H7 (cell line): ENCODE results near the gene PDIA2. TPM values are rescaled to one million over a fixed set of nuclear protein-coding genes. Genes with fewer than 3 reads are reported as not detected.
"Not testable (repeated sequence)": the region's sequence is repeated elsewhere in the genome, so short reads cannot be mapped to it uniquely, and the experiment has no call there.

ENCODE experiments used
- DNase-seq: peaks from one replicate; pipeline ENCODE4 v3.0.0; 2012
- H3K27me3 ChIP-seq: 2 replicates; pipeline ENCODE4 v1.6.0; 2011; ENCODE audit warnings: mild to moderate bottlenecking, low read length; ENCODE audit not compliant: control insufficient read depth, insufficient read depth
- H3K36me3 ChIP-seq: replicated peaks from 2 replicates; pipeline ENCODE4 v1.5.1; 2011; ENCODE audit warnings: low read length; ENCODE audit not compliant: control insufficient read depth, insufficient read depth
- H3K4me3 ChIP-seq: 2 replicates; pipeline ENCODE4 v1.5.1; 2011; ENCODE audit warnings: low read depth, mild to moderate bottlenecking, control low read depth, low read length, moderate library complexity; ENCODE audit not compliant: insufficient read depth
- total RNA-seq: library from RNA; depleted of rRNA; stranded (reverse); fragments of >200 nt; shearing (Covaris generic); gene quantifications from 2 replicates; pipeline ENCODE4 v1.2.3, GENCODE V29; 2014; rRNA removed

The PDIA2 gene
- total RNA-seq, 1 experiment from 2014 or later, result 2.1 TPM

- H3K36me3 ChIP-seq, H3K27me3 ChIP-seq, DNase-seq, H3K4me3 ChIP-seq: not testable (repeated sequence)
Measured at GRCh38 chr16:334164-334832, 51.3 kb downstream of the PDIA2 start.

- not testable (repeated sequence) for H3K4me3 ChIP-seq, H3K27me3 ChIP-seq, H3K36me3 ChIP-seq, DNase-seq
Measured at GRCh38 chr16:334861-335632, 52.1 kb downstream of the PDIA2 start.

- Histone ChIP-seq H3K4me3 (no peak overlapping the region), H3K36me3 (no peaks in the 10 kb centered on the region), H3K27me3 (no peaks in the 10 kb centered on the region)
- no peak for DNase-seq
Measured at GRCh38 chr16:336269-336668, 53.3 kb downstream of the PDIA2 start.

Other genes starting within 250 kb of the PDIA2 start
- gene POLR3K, start 229.6 kb upstream of the PDIA2 start, total RNA-seq, result 11.0 and 13.5 TPM in 2 replicates
- gene SNRNP25, start 229.3 kb upstream of the PDIA2 start, total RNA-seq, result 39.5 and 52.9 TPM in 2 replicates
- 38.2 and 42.5 TPM in 2 replicates for gene RHBDF1, start 210.5 kb upstream of the PDIA2 start, total RNA-seq
- gene MPG, start 204.9 kb upstream of the PDIA2 start, total RNA-seq, result 140 and 181 TPM in 2 replicates
- gene NPRL3, start 144.5 kb upstream of the PDIA2 start, total RNA-seq, result 9.9 and 10.9 TPM in 2 replicates
- not detected in 2 replicates for gene HBZ, start 130.5 kb upstream of the PDIA2 start, total RNA-seq
- not detected in 2 replicates for gene HBM, start 117.2 kb upstream of the PDIA2 start, total RNA-seq
- gene HBA2, start 110.3 kb upstream of the PDIA2 start, total RNA-seq, result not detected in 2 replicates
- gene HBA1, start 106.5 kb upstream of the PDIA2 start, total RNA-seq, result not detected in 2 replicates
- 0.59 and 1.6 TPM in 2 replicates for gene HBQ1, start 102.7 kb upstream of the PDIA2 start, total RNA-seq
- gene LUC7L, start 53.7 kb upstream of the PDIA2 start, total RNA-seq, result 56.6 and 92.9 TPM in 2 replicates
- gene FAM234A, start 48.3 kb upstream of the PDIA2 start, total RNA-seq, result 106 and 120 TPM in 2 replicates
- 0.69 and 0.81 TPM in 2 replicates for gene RGS11, start 7.2 kb upstream of the PDIA2 start, total RNA-seq
- 4.0 and 5.3 TPM in 2 replicates for gene ARHGDIG, start 2.6 kb upstream of the PDIA2 start, total RNA-seq
- 52.4 and 57.8 TPM in 2 replicates for gene AXIN1, start 69.6 kb downstream of the PDIA2 start, total RNA-seq
- gene MRPL28, start 87.4 kb downstream of the PDIA2 start, total RNA-seq, result 225 and 242 TPM in 2 replicates
- gene PGAP6, start 98.8 kb downstream of the PDIA2 start, total RNA-seq, result 107 and 112 TPM in 2 replicates
- gene NME4, start 114.0 kb downstream of the PDIA2 start, total RNA-seq, result 400 and 507 TPM in 2 replicates
- 20.1 and 21.4 TPM in 2 replicates for gene DECR2, start 118.7 kb downstream of the PDIA2 start, total RNA-seq
- gene RAB11FIP3, start 142.5 kb downstream of the PDIA2 start, total RNA-seq, result 25.2 and 27.9 TPM in 2 replicates
- 80.6 and 87.5 TPM in 2 replicates for gene CAPN15, start 244.5 kb downstream of the PDIA2 start, total RNA-seq